GM12878 (cell line): ENCODE data around the gene CPEB3. TPM values are rescaled to one million over a fixed set of nuclear protein-coding genes. Genes with fewer than 3 reads are reported as not detected.

Experiments
- ATAC-seq: fragments of 200-7000 bp; cut with Tn5 transposase; 3 replicates; pipeline ENCODE4 v1.9.1; 2020; ENCODE audit warnings: mild to moderate bottlenecking, moderate library complexity
- BruUV-seq: library from RNA; stranded (reverse); fragments of 400-500 nt; replicated peaks from 2 replicates; lab custom pipeline; 2021; lab: Mats Ljungman, UMichigan
- CTCF ChIA-PET: fragments of 300-600 bp; sonication (Branson Sonifier 250); formaldehyde crosslinking; extraction: SDS; loops from one replicate; lab custom pipeline; 2021; ENCODE audit warnings: inconsistent platforms; lab: Yijun Ruan, JAX
- POLR2A ChIA-PET: fragments of 350-600 bp; formaldehyde crosslinking; extraction: SDS; loops from one replicate; lab custom pipeline; 2021; ENCODE audit warnings: inconsistent platforms; lab: Charles Lee
- RAD21 ChIA-PET: fragments of 300-600 bp; sonication (Branson Sonifier 250); formaldehyde crosslinking; loops from one replicate; lab custom pipeline; 2023; ENCODE audit warnings: antibody characterized with exemption; ENCODE audit not compliant: unreplicated experiment; lab: Charles Lee
- SMC1A ChIA-PET: fragments of 300-600 bp; sonication (Branson Sonifier 250); formaldehyde crosslinking; loops from one replicate; lab custom pipeline; 2023; ENCODE audit not compliant: unreplicated experiment, uncharacterized antibody; lab: Charles Lee
- DNase-seq: peaks from one replicate; pipeline ENCODE4 v3.0.0-alpha.2; 2011; ENCODE audit warnings: low read depth, low spot score
- FAIRE-seq: peaks from 3 replicates; lab custom pipeline; 2011; peaks lifted over from hg19 to GRCh38; lab: Jason Lieb, UNC
- H2AFZ ChIP-seq: 2 replicates; pipeline ENCODE4 v1.6.0; 2011; ENCODE audit warnings: low read depth, low read length, control low read depth; ENCODE audit not compliant: control insufficient read depth
- H3K27ac ChIP-seq: 2 replicates; pipeline ENCODE4 v1.5.1; 2011; ENCODE audit warnings: control low read depth; ENCODE audit not compliant: control insufficient read depth, insufficient read depth
- H3K27me3 ChIP-seq, 2 experiments: replicated peaks in 1 of 2; 2 replicates each; pipeline versions ENCODE4 v1.6.0 to v1.6.1; 2011; ENCODE audit warnings: low read length in 1 of 2; ENCODE audit not compliant: control insufficient read depth in 2 of 2, insufficient read depth in 2 of 2
- H3K36me3 ChIP-seq, 2 experiments: 2 replicates each; pipeline ENCODE4 v1.5.1; 2011; ENCODE audit warnings: low read length in 1 of 2; ENCODE audit not compliant: control insufficient read depth in 2 of 2, insufficient read depth in 2 of 2
- H3K4me1 ChIP-seq: 2 replicates; pipeline ENCODE4 v1.6.1; 2011; ENCODE audit warnings: mild to moderate bottlenecking, low read length, moderate library complexity, mixed read lengths; ENCODE audit not compliant: control insufficient read depth, insufficient read depth
- H3K4me2 ChIP-seq: 2 replicates; pipeline ENCODE4 v1.6.0; 2011; ENCODE audit warnings: control low read depth; ENCODE audit not compliant: control insufficient read depth, insufficient read depth
- H3K4me3 ChIP-seq: fragments of 200-600 bp; sonication (generic); 2 replicates; pipeline ENCODE4 v1.5.1; 2016
- H3K79me2 ChIP-seq: 2 replicates; pipeline ENCODE4 v1.6.0; 2011; ENCODE audit warnings: low read length; ENCODE audit not compliant: control insufficient read depth, insufficient read depth
- H3K9ac ChIP-seq: 2 replicates; pipeline ENCODE4 v1.8.0; 2011; ENCODE audit warnings: low read length, control low read depth, mixed read lengths; ENCODE audit not compliant: control insufficient read depth, insufficient read depth
- H3K9me3 ChIP-seq: replicated peaks from 3 replicates; pipeline ENCODE4 v1.5.1; 2011; ENCODE audit warnings: mild to moderate bottlenecking, low read length; ENCODE audit not compliant: control insufficient read depth, insufficient read depth
- H4K20me1 ChIP-seq: 2 replicates; pipeline ENCODE4 v1.6.0; 2011; ENCODE audit not compliant: control insufficient read depth, insufficient read depth
- BACH1 ChIP-seq: fragments of 450-650 bp; IDR thresholded peaks from 2 replicates; pipeline ENCODE4 v1.6.1; 2017; ENCODE audit warnings: mild to moderate bottlenecking, borderline replicate concordance
- EED ChIP-seq: sonication (generic); IDR thresholded peaks from 2 replicates; pipeline ENCODE4 v1.6.1; 2016; ENCODE audit warnings: antibody characterized with exemption, low read depth
- EZH2 ChIP-seq: IDR thresholded peaks from 2 replicates; pipeline ENCODE4 v1.6.1; 2012; ENCODE audit warnings: low read depth, mild to moderate bottlenecking, control low read depth, inconsistent platforms, low read length, borderline replicate concordance; ENCODE audit not compliant: control insufficient read depth
- LARP7 ChIP-seq: fragments of 450-650 bp; IDR thresholded peaks from 2 replicates; pipeline ENCODE4 v1.6.1; 2017; ENCODE audit warnings: mild to moderate bottlenecking
- MYB ChIP-seq: fragments of 150-350 bp; IDR thresholded peaks from 2 replicates; pipeline ENCODE4 v1.6.1; 2014; ENCODE audit warnings: mild to moderate bottlenecking, low read depth, low read length, borderline replicate concordance
- POLR2AphosphoS2 ChIP-seq: IDR thresholded peaks from 2 replicates; pipeline ENCODE4 v1.6.1; 2011; ENCODE audit warnings: low read depth, mild to moderate bottlenecking, low read length, improper control_type of control experiment, moderate library complexity
- SMARCA5 ChIP-seq: fragments of 450-650 bp; IDR thresholded peaks from 2 replicates; pipeline ENCODE4 v1.6.1; 2017; ENCODE audit warnings: mild to moderate bottlenecking
- STAT1 ChIP-seq: fragments of 450-650 bp; conservative IDR thresholded peaks from 2 replicates; pipeline ENCODE4 v1.6.1; 2014; ENCODE audit warnings: antibody characterized with exemption, mild to moderate bottlenecking
- TARDBP ChIP-seq: IDR thresholded peaks from 2 replicates; pipeline ENCODE4 v1.6.1; 2016; ENCODE audit warnings: borderline replicate concordance
- WGBS: methylation state at CpG from one replicate; pipeline ENCODE4 v1.1.6; 2016; ENCODE audit warnings: low lambda C conversion rate; ENCODE audit not compliant: insufficient replicate concordance, insufficient coverage; ENCODE audit errors: missing lambda C conversion rate; 5-methylcytosine and 5-hydroxymethylcytosine counted together
- in situ Hi-C: fragments of 300-500 bp; cut with MboI; formaldehyde crosslinking; loops from 9 replicates; pipeline ENCODE4 v1.14.3; 2018; ENCODE audit warnings: mixed read lengths
- intact Hi-C: fragments of 100-400 bp; cut with micrococcal nuclease; formaldehyde crosslinking; loops from one replicate; pipeline ENCODE4 v1.14.2; 2022; ENCODE audit not compliant: unreplicated experiment
- polyA plus RNA-seq, 11 experiments: library from polyadenylated mRNA; depleted of rRNA in 4 of 11; unstranded in 6 of 11; stranded (reverse) in 5 of 11; fragments of >200 nt; fragmentation: Nextera tagmentation in 4 of 11; fragmentation: Illumina TruSeq in 1 of 11; extraction: Ambion mirVana in 4 of 11; extraction: Trizol in 1 of 11; gene quantifications; 1 replicate in 1 of 11; 2 replicates in 10 of 11; pipeline versions ENCODE4 v1.2.1 to v1.2.3, GENCODE V29; 2011 to 2016; ENCODE audit warnings: inconsistent platforms in 2 of 11, missing spikeins in 2 of 11, low read depth in 1 of 11
- total RNA-seq, 4 experiments: library from RNA; depleted of rRNA in 3 of 4; stranded (reverse); fragments of >200 nt in 3 of 4; fragmentation: Illumina TruSeq in 1 of 4; extraction: Trizol in 1 of 4; gene quantifications; 2 replicates each; pipeline versions ENCODE4 v1.2.1 to v1.2.3, GENCODE V29; 2013 to 2021
- TF ChIP-seq, protein P1 (sequence below): fragments of 450-650 bp; IDR thresholded peaks from 2 replicates; pipeline ENCODE4 v1.6.1; 2014; ENCODE audit warnings: mild to moderate bottlenecking
- TF ChIP-seq, protein P2 (sequence below): IDR thresholded peaks from 2 replicates; pipeline ENCODE4 v1.6.1; 2012; ENCODE audit warnings: low read depth, low read length, improper control_type of control experiment
- TF ChIP-seq, protein P3 (sequence below): IDR thresholded peaks from 2 replicates; pipeline ENCODE4 v1.6.1; 2012; ENCODE audit warnings: low read length, inconsistent platforms

The CPEB3 gene
- total and polyA plus RNA-seq, 10 of the 15 experiments (the other 5 are each of a cell fraction or from before 2014, with no cell fraction given), result 0.50 to 2.3 (median 1.2) TPM

GRCh38 chr10:92238054-92238585, 52.8 kb downstream of the CPEB3 start (continued):
- TF ChIP-seq MYB (no peak), EED (no peak), LARP7 (no peak), BACH1 (no peak), STAT1 (no peak), POLR2AphosphoS2 (no peak)
- TF ChIP-seq, protein P1, sequence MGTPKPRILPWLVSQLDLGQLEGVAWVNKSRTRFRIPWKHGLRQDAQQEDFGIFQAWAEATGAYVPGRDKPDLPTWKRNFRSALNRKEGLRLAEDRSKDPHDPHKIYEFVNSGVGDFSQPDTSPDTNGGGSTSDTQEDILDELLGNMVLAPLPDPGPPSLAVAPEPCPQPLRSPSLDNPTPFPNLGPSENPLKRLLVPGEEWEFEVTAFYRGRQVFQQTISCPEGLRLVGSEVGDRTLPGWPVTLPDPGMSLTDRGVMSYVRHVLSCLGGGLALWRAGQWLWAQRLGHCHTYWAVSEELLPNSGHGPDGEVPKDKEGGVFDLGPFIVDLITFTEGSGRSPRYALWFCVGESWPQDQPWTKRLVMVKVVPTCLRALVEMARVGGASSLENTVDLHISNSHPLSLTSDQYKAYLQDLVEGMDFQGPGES, result no peak
- TF ChIP-seq, protein P2, sequence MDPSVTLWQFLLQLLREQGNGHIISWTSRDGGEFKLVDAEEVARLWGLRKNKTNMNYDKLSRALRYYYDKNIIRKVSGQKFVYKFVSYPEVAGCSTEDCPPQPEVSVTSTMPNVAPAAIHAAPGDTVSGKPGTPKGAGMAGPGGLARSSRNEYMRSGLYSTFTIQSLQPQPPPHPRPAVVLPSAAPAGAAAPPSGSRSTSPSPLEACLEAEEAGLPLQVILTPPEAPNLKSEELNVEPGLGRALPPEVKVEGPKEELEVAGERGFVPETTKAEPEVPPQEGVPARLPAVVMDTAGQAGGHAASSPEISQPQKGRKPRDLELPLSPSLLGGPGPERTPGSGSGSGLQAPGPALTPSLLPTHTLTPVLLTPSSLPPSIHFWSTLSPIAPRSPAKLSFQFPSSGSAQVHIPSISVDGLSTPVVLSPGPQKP, result no peak

GRCh38 chr10:92231196-92231595, 59.7 kb downstream of the CPEB3 start:
- BruUV-seq, result no TSS peak
- Histone ChIP-seq H3K4me2 (no peak overlapping the region), H3K27ac (no peak overlapping the region), H3K79me2 (no peaks in the 10 kb centered on the region), H3K36me3 (no peaks in the 10 kb centered on the region), H3K9me3 (no peaks in the 10 kb centered on the region), H4K20me1 (no peaks in the 10 kb centered on the region), H3K27me3 (no peaks in the 10 kb centered on the region), H3K4me3 (no peak overlapping the region), H3K9ac (no peak overlapping the region), H2AFZ (no peak overlapping the region), H3K4me1 (no peaks in the 10 kb centered on the region)
- no peak for ATAC-seq
- RAD21 ChIA-PET, result interaction anchor here (1.0 to 1.1 kb wide), 2 partner anchors 53 to 61 kb away, joined by 3 to 4 read pairs; no protein-coding TSS in a partner anchor
- intact Hi-C loops, result no loop called here
- POLR2A ChIA-PET, result interaction anchor here (0.5 kb wide), 1 partner anchor 15 kb away, joined by 3 read pairs; no protein-coding TSS in a partner anchor
- in situ Hi-C loops, result no loop called here
- SMC1A ChIA-PET, result interaction anchor here (1.0 to 1.8 kb wide), 5 partner anchors 11 to 144 kb away, joined by 3 to 7 read pairs (median 4); no protein-coding TSS in a partner anchor
- WGBS, result 92% methylated on average over 1 of the region's 1 CpG
- DNase-seq, result no peak
- CTCF ChIA-PET, result interaction anchor here (0.9 to 2.2 kb wide), 4 partner anchors 9 to 59 kb away, joined by 3 to 5 read pairs (median 3); partner anchors contain the start of genes CPEB3 and MARCHF5
- TF ChIP-seq MYB (no peak), TARDBP (no peak), EZH2 (no peak), SMARCA5 (no peak), BACH1 (no peak)
- TF ChIP-seq, protein P3, sequence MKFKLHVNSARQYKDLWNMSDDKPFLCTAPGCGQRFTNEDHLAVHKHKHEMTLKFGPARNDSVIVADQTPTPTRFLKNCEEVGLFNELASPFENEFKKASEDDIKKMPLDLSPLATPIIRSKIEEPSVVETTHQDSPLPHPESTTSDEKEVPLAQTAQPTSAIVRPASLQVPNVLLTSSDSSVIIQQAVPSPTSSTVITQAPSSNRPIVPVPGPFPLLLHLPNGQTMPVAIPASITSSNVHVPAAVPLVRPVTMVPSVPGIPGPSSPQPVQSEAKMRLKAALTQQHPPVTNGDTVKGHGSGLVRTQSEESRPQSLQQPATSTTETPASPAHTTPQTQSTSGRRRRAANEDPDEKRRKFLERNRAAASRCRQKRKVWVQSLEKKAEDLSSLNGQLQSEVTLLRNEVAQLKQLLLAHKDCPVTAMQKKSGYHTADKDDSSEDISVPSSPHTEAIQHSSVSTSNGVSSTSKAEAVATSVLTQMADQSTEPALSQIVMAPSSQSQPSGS, result no peak
- no peak for FAIRE-seq
